Measurements from ENCODE around the gene MAP1LC3B2.

DNA sequence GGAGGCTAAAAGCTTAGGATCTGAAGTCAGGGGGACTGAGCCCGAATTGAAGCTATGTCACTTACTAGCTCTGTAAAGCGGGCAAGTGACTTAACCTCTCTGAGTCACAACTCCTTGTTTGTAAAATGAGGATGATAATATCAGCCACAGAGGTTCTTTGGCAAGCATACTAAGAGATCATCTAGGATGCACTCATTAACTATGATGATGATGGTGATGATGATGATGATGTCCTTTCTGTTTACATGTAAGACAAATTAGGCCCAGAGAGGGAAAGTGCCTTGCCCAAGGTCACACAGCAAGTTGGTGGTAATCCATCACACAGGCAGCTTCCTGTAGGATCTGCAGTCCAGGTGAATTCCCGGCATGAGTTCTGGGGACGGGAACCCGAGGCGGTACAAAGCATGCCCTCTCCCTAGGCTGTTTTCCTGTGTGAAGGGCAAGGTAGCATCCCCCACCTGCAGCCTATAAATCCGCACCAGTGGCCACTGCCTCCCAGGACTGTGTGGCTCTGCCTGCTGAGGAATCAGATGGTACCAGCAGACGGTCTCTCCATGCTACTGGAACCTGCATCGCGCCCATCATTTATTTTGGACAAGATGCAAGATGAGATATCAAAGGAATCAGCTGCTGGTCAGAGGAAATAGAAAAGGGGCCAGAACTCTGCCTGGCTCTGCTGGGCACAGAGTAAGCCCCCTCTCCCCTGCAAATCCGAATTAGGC is 55.2 kb downstream of the MAP1LC3B2 start:
- TF ChIP-seq, protein P1, sequence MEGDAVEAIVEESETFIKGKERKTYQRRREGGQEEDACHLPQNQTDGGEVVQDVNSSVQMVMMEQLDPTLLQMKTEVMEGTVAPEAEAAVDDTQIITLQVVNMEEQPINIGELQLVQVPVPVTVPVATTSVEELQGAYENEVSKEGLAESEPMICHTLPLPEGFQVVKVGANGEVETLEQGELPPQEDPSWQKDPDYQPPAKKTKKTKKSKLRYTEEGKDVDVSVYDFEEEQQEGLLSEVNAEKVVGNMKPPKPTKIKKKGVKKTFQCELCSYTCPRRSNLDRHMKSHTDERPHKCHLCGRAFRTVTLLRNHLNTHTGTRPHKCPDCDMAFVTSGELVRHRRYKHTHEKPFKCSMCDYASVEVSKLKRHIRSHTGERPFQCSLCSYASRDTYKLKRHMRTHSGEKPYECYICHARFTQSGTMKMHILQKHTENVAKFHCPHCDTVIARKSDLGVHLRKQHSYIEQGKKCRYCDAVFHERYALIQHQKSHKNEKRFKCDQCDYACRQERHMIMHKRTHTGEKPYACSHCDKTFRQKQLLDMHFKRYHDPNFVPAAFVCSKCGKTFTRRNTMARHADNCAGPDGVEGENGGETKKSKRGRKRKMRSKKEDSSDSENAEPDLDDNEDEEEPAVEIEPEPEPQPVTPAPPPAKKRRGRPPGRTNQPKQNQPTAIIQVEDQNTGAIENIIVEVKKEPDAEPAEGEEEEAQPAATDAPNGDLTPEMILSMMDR (IDR thresholded peaks at IDR 0.05): no peak
- no peak for TF ChIP-seq POLR2A (IDR thresholded peaks at IDR 0.05)
- TF ChIP-seq POLR2AphosphoS5 (IDR thresholded peaks at IDR 0.05): no peak
- no peak for TF ChIP-seq EP300 (IDR thresholded peaks at IDR 0.05)

Measured in stomach (tissue), 4 donors.